HepG2 (cell line): ENCODE data around the gene MRPL48. TPM values are rescaled to one million over a fixed set of nuclear protein-coding genes. Genes with fewer than 3 reads are reported as not detected.

Experiments used
- CCDC6 ChIP-seq: sonication (generic); formaldehyde crosslinking; IDR thresholded peaks from 2 replicates; pipeline ENCODE4 v1.8.1; 2022; ENCODE audit warnings: mild to moderate bottlenecking, missing genetic modification reagents, moderate library complexity
- DR1 ChIP-seq: sonication (generic); formaldehyde crosslinking; IDR thresholded peaks from 2 replicates; pipeline ENCODE4 v1.8.0; 2021; ENCODE audit warnings: mild to moderate bottlenecking, missing genetic modification reagents, inconsistent platforms
- ERF ChIP-seq: IDR thresholded peaks from 2 replicates; pipeline ENCODE4 v1.6.1; 2018; ENCODE audit warnings: missing biosample characterization, missing genetic modification reagents
- ESRRA ChIP-seq: sonication (generic); formaldehyde crosslinking; IDR thresholded peaks from 2 replicates; pipeline ENCODE4 v1.5.1; 2020; ENCODE audit warnings: mild to moderate bottlenecking, low read depth, missing genetic modification reagents
- FOXM1 ChIP-seq: sonication (generic); formaldehyde crosslinking; IDR thresholded peaks from 2 replicates; pipeline ENCODE4 v1.5.0; 2020; ENCODE audit warnings: missing genetic modification reagents
- HNRNPL ChIP-seq: fragments of 200-400 bp; formaldehyde crosslinking; IDR thresholded peaks from 2 replicates; pipeline ENCODE4 v1.6.1; 2017; ENCODE audit warnings: mild to moderate bottlenecking, low read depth, low read length
- POLR2A ChIP-seq, 2 experiments: IDR thresholded peaks; 2 replicates each; pipeline ENCODE4 v1.6.1; 2011; ENCODE audit warnings: low read depth in 2 of 2, low read length in 2 of 2, mild to moderate bottlenecking in 1 of 2, moderate library complexity in 1 of 2; ENCODE audit not compliant: insufficient read depth in 1 of 2
- POLR2AphosphoS2 ChIP-seq: IDR thresholded peaks from 2 replicates; pipeline ENCODE4 v1.6.1; 2011; ENCODE audit warnings: low read depth, low read length, improper control_type of control experiment
- REXO4 ChIP-seq: sonication (generic); formaldehyde crosslinking; IDR thresholded peaks from 2 replicates; pipeline ENCODE4 v1.8.0; 2022; ENCODE audit warnings: missing genetic modification reagents, mild to moderate bottlenecking, borderline replicate concordance
- SP1 ChIP-seq, 2 experiments: fragments of 450-650 bp in 1 of 2; sonication (generic) in 1 of 2; formaldehyde crosslinking in 1 of 2; IDR thresholded peaks; 2 replicates each; pipeline versions ENCODE4 v1.4.0 to v1.6.1; 2016 to 2020; ENCODE audit warnings: missing genetic modification reagents in 1 of 2
- ZBTB1 ChIP-seq: sonication (generic); formaldehyde crosslinking; IDR thresholded peaks from 2 replicates; pipeline ENCODE4 v1.4.0; 2020; ENCODE audit warnings: missing genetic modification reagents, borderline replicate concordance
- ZFP90 ChIP-seq: sonication (generic); formaldehyde crosslinking; IDR thresholded peaks from 2 replicates; pipeline ENCODE4 v1.8.0; 2022; ENCODE audit warnings: missing genetic modification reagents, mild to moderate bottlenecking, inconsistent platforms, borderline replicate concordance
- ZNF10 ChIP-seq: sonication (generic); formaldehyde crosslinking; IDR thresholded peaks from 2 replicates; pipeline ENCODE4 v1.4.0; 2020; ENCODE audit warnings: mild to moderate bottlenecking, low read depth, missing genetic modification reagents, borderline replicate concordance
- ZNF263 ChIP-seq: sonication (generic); formaldehyde crosslinking; IDR thresholded peaks from 2 replicates; pipeline ENCODE4 v1.4.0; 2020; ENCODE audit warnings: missing genetic modification reagents
- ZNF280D ChIP-seq: sonication (generic); formaldehyde crosslinking; IDR thresholded peaks from 2 replicates; pipeline ENCODE4 v1.5.1; 2020; ENCODE audit warnings: mild to moderate bottlenecking, missing genetic modification reagents
- ZNF331 ChIP-seq: sonication (generic); formaldehyde crosslinking; IDR thresholded peaks from 2 replicates; pipeline ENCODE4 v1.4.0; 2020; ENCODE audit warnings: missing genetic modification reagents
- ZNF33B ChIP-seq: sonication (generic); formaldehyde crosslinking; IDR thresholded peaks from 2 replicates; pipeline ENCODE4 v1.5.1; 2020; ENCODE audit warnings: mild to moderate bottlenecking, missing genetic modification reagents
- ZNF550 ChIP-seq: sonication (generic); formaldehyde crosslinking; IDR thresholded peaks from 2 replicates; pipeline ENCODE4 v1.4.0; 2020; ENCODE audit warnings: mild to moderate bottlenecking, missing genetic modification reagents, borderline replicate concordance
- ZNF562 ChIP-seq: sonication (generic); formaldehyde crosslinking; IDR thresholded peaks from 2 replicates; pipeline ENCODE4 v1.8.0; 2022; ENCODE audit warnings: missing genetic modification reagents, borderline replicate concordance
- ZNF564 ChIP-seq: sonication (generic); formaldehyde crosslinking; IDR thresholded peaks from 2 replicates; pipeline ENCODE4 v1.8.1; 2023; ENCODE audit warnings: mild to moderate bottlenecking, missing genetic modification reagents
- ZNF598 ChIP-seq: sonication (generic); formaldehyde crosslinking; IDR thresholded peaks from 2 replicates; pipeline ENCODE4 v1.5.1; 2020; ENCODE audit warnings: mild to moderate bottlenecking, missing genetic modification reagents, borderline replicate concordance
- polyA plus RNA-seq, 8 experiments: library from polyadenylated mRNA; depleted of rRNA in 3 of 8; stranded (reverse) in 7 of 8; unstranded in 1 of 8; fragments of >200 nt; fragmentation: Illumina TruSeq in 4 of 8; extraction: Trizol in 4 of 8; gene quantifications; 2 replicates each; pipeline versions ENCODE4 v1.2.1 to v1.2.3, GENCODE V29; 2011 to 2016; ENCODE audit warnings: low read depth in 4 of 8, missing spikeins in 1 of 8, mixed read lengths in 1 of 8; ENCODE audit not compliant: insufficient read depth in 1 of 8
- total RNA-seq, 5 experiments: library from RNA; depleted of rRNA; stranded (reverse); fragments of >200 nt; fragmentation: Illumina TruSeq; extraction: Trizol; gene quantifications; 2 replicates each; pipeline ENCODE4 v1.2.3, GENCODE V29; 2016; ENCODE audit warnings: low read depth in 1 of 5
- TF ChIP-seq, protein P1 (sequence below): sonication (generic); formaldehyde crosslinking; IDR thresholded peaks from 2 replicates; pipeline ENCODE4 v1.4.0; 2020; ENCODE audit warnings: mild to moderate bottlenecking, missing genetic modification reagents
- TF ChIP-seq, protein P2 (sequence below): sonication (generic); formaldehyde crosslinking; IDR thresholded peaks from 2 replicates; pipeline ENCODE4 v1.8.1; 2023; ENCODE audit warnings: mild to moderate bottlenecking, moderate library complexity, missing genetic modification reagents

MRPL48 gene
- total and polyA plus RNA-seq, 2 of the 13 experiments (the other 11 are each of a cell fraction or from before 2014, with no cell fraction given), result 61.2 to 67.9 TPM

- 0 out of 2 replicates have a peak, but pooled peaks have one; percentile 66 for TF ChIP-seq ZNF280D (CRISPR knock-in tag)
- TF ChIP-seq ZNF10, result 0 out of 2 replicates have a peak, but pooled peaks have one; percentile 63
- TF ChIP-seq ZFP90, result peak; percentile 27; the same call in 1 of the 2 replicates
- no peak for TF ChIP-seq ZBTB1 (CRISPR knock-in tag)
- peak; percentile 70; the same call in 1 of the 2 replicates for TF ChIP-seq ERF (CRISPR knock-in tag)
- peak; percentile 14; the same call in 1 of the 2 replicates for TF ChIP-seq ZNF263
- TF ChIP-seq, protein P1, sequence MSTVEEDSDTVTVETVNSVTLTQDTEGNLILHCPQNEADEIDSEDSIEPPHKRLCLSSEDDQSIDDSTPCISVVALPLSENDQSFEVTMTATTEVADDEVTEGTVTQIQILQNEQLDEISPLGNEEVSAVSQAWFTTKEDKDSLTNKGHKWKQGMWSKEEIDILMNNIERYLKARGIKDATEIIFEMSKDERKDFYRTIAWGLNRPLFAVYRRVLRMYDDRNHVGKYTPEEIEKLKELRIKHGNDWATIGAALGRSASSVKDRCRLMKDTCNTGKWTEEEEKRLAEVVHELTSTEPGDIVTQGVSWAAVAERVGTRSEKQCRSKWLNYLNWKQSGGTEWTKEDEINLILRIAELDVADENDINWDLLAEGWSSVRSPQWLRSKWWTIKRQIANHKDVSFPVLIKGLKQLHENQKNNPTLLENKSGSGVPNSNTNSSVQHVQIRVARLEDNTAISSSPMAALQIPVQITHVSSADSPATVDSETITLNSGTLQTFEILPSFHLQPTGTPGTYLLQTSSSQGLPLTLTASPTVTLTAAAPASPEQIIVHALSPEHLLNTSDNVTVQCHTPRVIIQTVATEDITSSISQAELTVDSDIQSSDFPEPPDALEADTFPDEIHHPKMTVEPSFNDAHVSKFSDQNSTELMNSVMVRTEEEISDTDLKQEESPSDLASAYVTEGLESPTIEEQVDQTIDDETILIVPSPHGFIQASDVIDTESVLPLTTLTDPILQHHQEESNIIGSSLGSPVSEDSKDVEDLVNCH, result no peak
- peak; percentile 91 for TF ChIP-seq ZNF331 (CRISPR knock-in tag)
- TF ChIP-seq ESRRA (CRISPR knock-in tag), result 0 out of 2 replicates have a peak, but pooled peaks have one; percentile 26
- peak; percentile 68; the same call in 1 of the 2 replicates for TF ChIP-seq DR1 (CRISPR knock-in tag)
- peak; percentile 92 for TF ChIP-seq POLR2A (IDR thresholded peaks at IDR 0.05; ENCODE audit: insufficient read depth in 1 of 2, low read depth in 2 of 2, low read length in 2 of 2)
- peak; percentile 74; the same call in 1 of the 2 replicates for TF ChIP-seq HNRNPL
- TF ChIP-seq ZNF562 (CRISPR knock-in tag), result no peak
- peak; percentile 95 for TF ChIP-seq ZNF33B (CRISPR knock-in tag)
- no peak for TF ChIP-seq POLR2AphosphoS2
- TF ChIP-seq CCDC6 (CRISPR knock-in tag), result peak; percentile 83; the same call in 1 of the 2 replicates
- peak; percentile 84; the same call in 1 of the 2 replicates for TF ChIP-seq ZNF550 (CRISPR knock-in tag)
- TF ChIP-seq ZNF598, result no peak; the same call in 1 of the 2 replicates
- TF ChIP-seq, protein P2, sequence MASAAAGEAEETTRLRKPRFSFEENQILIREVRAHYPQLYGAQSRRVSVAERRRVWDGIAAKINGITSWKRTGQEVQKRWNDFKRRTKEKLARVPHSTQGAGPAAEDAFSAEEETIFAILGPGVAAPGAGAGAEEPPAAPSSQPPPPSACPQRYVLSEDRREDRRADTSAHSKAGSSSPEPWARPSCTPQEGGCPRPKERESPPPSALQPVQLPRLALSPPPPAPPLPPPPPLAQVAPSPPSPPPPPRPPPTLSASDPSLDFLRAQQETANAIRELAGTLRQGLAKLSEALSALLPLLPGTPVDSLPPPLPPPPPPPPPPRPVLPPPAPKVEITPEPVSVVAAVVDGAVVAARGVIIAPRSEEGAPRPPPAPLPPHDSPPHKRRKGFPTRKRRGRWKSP (CRISPR knock-in tag), result peak; percentile 52
- no peak for TF ChIP-seq SP1 (IDR thresholded peaks at IDR 0.05)
- peak; percentile 92 for TF ChIP-seq SP1 (CRISPR knock-in tag; IDR thresholded peaks at IDR 0.05)
- peak; percentile 90; the same call in 1 of the 2 replicates for TF ChIP-seq ZNF564 (CRISPR knock-in tag)
- no peak for TF ChIP-seq FOXM1
- TF ChIP-seq REXO4 (CRISPR knock-in tag), result peak; percentile 61; the same call in 1 of the 2 replicates
Observed at GRCh38 chr11:73876424-73877310, 89.0 kb downstream of the MRPL48 start, which contains the start of the genes COA4 and PAAF1 (continued).
